ENCODE measurements around the gene PRKCE.
A peak's percentile ranks its signal among the peaks of the same experiment; 100 is the strongest.

DNA sequence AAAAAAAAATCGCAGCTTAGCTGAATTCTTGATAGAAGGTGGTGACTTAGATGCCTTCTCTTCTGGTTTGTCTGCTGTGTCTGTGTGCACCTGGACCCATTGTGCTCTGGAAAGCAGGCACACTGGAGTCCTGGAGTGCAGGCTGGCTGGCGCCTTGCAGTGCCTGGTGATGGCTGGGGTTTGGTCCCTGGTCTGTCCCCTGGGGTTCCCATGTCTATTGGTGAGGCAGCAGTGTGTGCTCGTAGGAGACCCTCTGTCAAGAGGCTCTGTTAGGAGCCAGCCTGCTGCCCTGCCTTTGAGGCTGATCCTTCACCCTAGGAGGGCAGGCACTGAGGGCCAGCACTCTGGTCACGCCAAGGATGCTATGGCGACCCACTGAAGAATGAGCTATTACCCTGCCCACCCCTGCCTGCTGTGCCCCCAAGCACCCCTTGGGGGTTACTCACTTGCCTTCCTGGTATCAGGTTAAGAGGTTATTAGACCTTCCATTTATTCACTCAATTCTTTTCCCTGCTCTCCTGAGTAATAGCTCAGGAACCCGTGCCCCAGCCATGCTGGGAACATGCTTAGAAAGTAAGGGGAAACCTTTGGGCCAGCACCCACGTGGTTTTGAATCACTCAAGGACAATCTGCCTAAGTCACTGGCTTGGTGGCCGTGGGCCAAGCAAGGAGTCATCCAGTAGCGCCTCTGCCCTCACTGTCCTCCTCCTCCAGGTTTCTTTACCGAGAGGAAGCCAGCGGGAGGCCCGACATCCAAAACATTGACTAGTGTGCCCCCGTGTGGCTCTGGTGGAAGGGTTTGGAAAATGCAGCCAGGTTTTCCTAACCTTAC, 284.5 kb downstream of the PRKCE start:
- TF ChIP-seq CTCF (IDR thresholded peaks at IDR 0.05) (peak; percentile 35 to 92 (median 81)), POLR2A (IDR thresholded peaks at IDR 0.05) (no peak), POLR2AphosphoS5 (IDR thresholded peaks at IDR 0.05) (peak; percentile 91)
